Ascending aorta (tissue), 2 donors: ENCODE measurements around the gene CYTH1. TPM values are rescaled to one million over a fixed set of nuclear protein-coding genes. Genes with fewer than 3 reads are reported as not detected.

Experiments used
- DNase-seq, 2 donors: peaks; one replicate each; pipeline ENCODE4 v3.0.0-alpha.2; 2019; ENCODE audit warnings: low spot score in 2 of 2
- H3K27ac ChIP-seq, 2 donors: fragments of 200-600 bp; sonication (generic); one replicate each; pipeline ENCODE4 v1.5.1; 2016 to 2017; ENCODE audit warnings: mild to moderate bottlenecking in 1 of 2
- H3K27me3 ChIP-seq: fragments of 200-600 bp; sonication (generic); one replicate; pipeline ENCODE4 v1.5.1; 2017
- H3K36me3 ChIP-seq, 2 donors: fragments of 200-600 bp; sonication (generic); one replicate each; pipeline ENCODE4 v1.5.1; 2016
- H3K4me1 ChIP-seq, 2 donors: fragments of 200-600 bp; sonication (generic); one replicate each; pipeline ENCODE4 v1.5.1; 2016 to 2017; ENCODE audit warnings: mild to moderate bottlenecking in 1 of 2
- H3K4me3 ChIP-seq, 2 donors: fragments of 200-600 bp; sonication (generic); one replicate each; pipeline ENCODE4 v1.5.1; 2016 to 2017; ENCODE audit warnings: mild to moderate bottlenecking in 1 of 2
- H3K9me3 ChIP-seq, 2 donors: fragments of 200-600 bp; sonication (generic); one replicate each; pipeline ENCODE4 v1.5.1; 2016
- CTCF ChIP-seq, 3 experiments: fragments of 200-600 bp in 2 of 3; fragments of 450-650 bp in 1 of 3; sonication (generic) in 2 of 3; IDR thresholded peaks; one replicate each; pipeline ENCODE4 v1.5.1; 2016 to 2019; ENCODE audit warnings: antibody characterized with exemption in 3 of 3, mild to moderate bottlenecking in 1 of 3, moderate library complexity in 1 of 3
- intact Hi-C: fragments of 100-400 bp; cut with DNase I; formaldehyde crosslinking; loops from one replicate; pipeline ENCODE4 v1.15.1; 2023
- total RNA-seq: library from RNA; depleted of rRNA; stranded (reverse); fragments of >200 nt; gene quantifications from one replicate; pipeline ENCODE4 v1.1.0, GENCODE V29; 2016

The CYTH1 gene
- total RNA-seq, 1 donor from 2014 or later: 46.5 TPM

- intact Hi-C loops: no loop called here
- DNase-seq: no peak
- no peak overlapping the region for H3K27ac ChIP-seq
- no peaks in the 10 kb centered on the region for H3K9me3 ChIP-seq
- no peaks in the 10 kb centered on the region for H3K27me3 ChIP-seq
- H3K4me3 ChIP-seq: peak overlapping the region; percentile 28 to 48
- no peak for TF ChIP-seq CTCF (IDR thresholded peaks at IDR 0.05)
- H3K4me1 ChIP-seq: peaks cover 5 to 13% of the 10 kb centered on the region in 2 donors
- H3K36me3 ChIP-seq: peaks cover 0 to 2% of the 10 kb centered on the region in 2 donors
These were observed 58.9 kb downstream of the CYTH1 start for GRCh38 chr17:78723001-78723796.

DNA sequence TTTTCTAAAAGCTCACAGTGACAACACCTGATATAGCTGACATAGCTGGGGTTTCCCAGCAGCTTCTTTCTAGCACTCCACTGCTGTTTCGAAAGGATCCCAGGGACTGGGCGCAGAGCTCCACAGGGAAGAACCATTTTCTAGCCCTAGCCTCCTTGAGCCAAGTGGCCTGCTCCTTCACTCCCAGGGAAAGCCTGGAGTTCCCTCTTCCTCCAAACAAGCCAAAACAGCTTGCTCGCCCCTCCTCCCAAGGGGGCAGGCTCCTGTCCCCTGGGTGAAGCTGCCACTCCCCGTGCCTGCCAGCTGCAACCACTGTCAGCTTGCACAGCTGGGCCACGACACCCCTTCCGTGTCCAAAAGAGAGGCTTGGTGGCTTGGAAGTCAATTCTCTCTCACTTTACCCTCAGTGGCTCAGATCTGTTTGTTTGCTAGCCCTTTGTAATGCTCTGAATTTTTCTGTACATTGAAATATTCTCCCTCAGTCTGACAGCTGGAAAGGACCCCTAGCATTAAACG lies 59.8 kb downstream of the CYTH1 start:
- Histone ChIP-seq H3K27ac (no peak overlapping the region), H3K27me3 (no peaks in the 10 kb centered on the region), H3K4me3 (peak overlapping the region in 1 of 2 donors; percentile 48), H3K9me3 (no peaks in the 10 kb centered on the region), H3K4me1 (peaks cover 5 to 19% of the 10 kb centered on the region in 2 donors), H3K36me3 (peaks cover 0 to 1% of the 10 kb centered on the region in 2 donors)
- intact Hi-C loops: no loop called here
- TF ChIP-seq CTCF (IDR thresholded peaks at IDR 0.05): no peak
- DNase-seq: no peak

GRCh38 chr17:78719630-78720298 lies 62.3 kb downstream of the CYTH1 start:
- Histone ChIP-seq H3K4me1 (peaks cover 8 to 41% of the 10 kb centered on the region in 2 donors), H3K27ac (no peak overlapping the region), H3K27me3 (no peaks in the 10 kb centered on the region), H3K4me3 (no peak overlapping the region), H3K9me3 (no peaks in the 10 kb centered on the region), H3K36me3 (no peaks in the 10 kb centered on the region)
- intact Hi-C loops: no loop called here
- DNase-seq: no peak
- TF ChIP-seq CTCF (IDR thresholded peaks at IDR 0.05): no peak

DNA sequence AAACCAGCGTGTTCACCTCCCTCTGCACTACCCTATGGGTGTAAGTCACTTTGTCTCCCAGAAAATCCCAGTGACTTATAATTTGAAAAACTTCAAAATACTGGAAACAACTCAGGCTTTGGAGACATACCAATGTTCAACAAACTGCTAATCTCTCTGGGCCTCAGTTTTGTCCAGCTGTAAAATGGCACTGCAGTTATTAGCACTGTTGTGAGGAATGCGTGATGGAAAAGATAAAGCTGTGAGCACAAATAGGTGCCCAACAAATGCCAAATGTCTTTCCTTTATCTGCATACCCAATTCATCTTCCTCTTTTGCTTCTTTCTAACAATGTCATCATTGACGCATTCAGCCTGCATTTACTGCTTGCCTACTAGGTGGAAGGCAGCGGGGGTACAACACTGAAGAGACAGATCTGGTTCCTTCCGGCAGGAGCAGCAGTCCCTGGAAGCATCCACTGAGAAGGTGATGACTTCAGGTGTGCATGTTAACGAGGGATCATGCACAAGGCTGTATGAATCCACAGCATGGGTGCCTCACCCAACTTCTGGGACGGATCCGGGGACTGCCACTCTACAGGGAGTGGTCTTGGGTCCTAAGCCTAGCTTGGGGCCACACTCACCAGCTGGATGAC lies 63.4 kb downstream of the CYTH1 start:
- Histone ChIP-seq H3K36me3 (no peaks in the 10 kb centered on the region), H3K27me3 (no peaks in the 10 kb centered on the region), H3K9me3 (no peaks in the 10 kb centered on the region), H3K27ac (no peak overlapping the region), H3K4me1 (peaks cover 8 to 38% of the 10 kb centered on the region in 2 donors), H3K4me3 (no peak overlapping the region)
- intact Hi-C loops: no loop called here
- no peak for DNase-seq
- no peak for TF ChIP-seq CTCF (IDR thresholded peaks at IDR 0.05)

DNA sequence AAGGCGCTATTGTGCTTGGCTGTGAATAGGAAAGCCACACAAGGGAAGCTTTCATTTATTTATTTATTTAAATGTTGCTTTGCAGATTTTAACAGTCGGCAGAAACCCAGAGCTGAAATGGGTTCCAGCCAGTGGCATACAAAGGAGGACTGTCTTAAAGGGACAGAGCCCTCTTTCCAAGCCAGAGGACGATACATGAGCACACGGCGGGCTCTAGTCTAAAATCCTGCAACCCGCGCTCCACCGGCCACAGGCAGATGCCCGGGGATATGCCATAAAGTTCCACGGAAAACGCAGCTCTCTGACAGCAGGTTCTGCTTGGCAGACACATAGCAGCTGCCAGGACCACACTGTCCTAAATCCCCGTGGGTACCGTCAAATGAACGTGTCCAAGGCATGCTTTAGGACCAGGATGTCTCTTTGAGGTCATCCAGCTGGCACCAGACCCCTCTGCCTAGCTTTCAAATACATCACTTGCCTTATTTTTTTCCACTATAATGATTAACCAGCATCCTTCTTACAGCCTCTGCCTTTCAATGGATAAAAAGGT lies 64.6 kb downstream of the CYTH1 start:
- no peaks in the 10 kb centered on the region for H3K9me3 ChIP-seq
- TF ChIP-seq CTCF (IDR thresholded peaks at IDR 0.05): no peak
- no peaks in the 10 kb centered on the region for H3K36me3 ChIP-seq
- peaks cover 4 to 27% of the 10 kb centered on the region in 2 donors for H3K4me1 ChIP-seq
- no peak for DNase-seq
- no peaks in the 10 kb centered on the region for H3K27me3 ChIP-seq
- H3K4me3 ChIP-seq: peak overlapping the region; percentile 54 to 65
- intact Hi-C loops: no loop called here
- no peak overlapping the region for H3K27ac ChIP-seq
